ENCODE measurements around the gene ALG9. TPM values are rescaled to one million over a fixed set of nuclear protein-coding genes. Genes with fewer than 3 reads are reported as not detected.

ALG9 gene
- 50.4 and 55.5 TPM in 2 replicates for total RNA-seq
- long read RNA-seq, transcript ALG9-214 (15 exons, 2,028 nt): major isoform, 45 of 88 reads
- long read RNA-seq, transcript ALG9-215 (15 exons, 2,069 nt): minor isoform, 13 of 88 reads
- long read RNA-seq, partial matches to known transcripts: 8 of 88 reads
- long read RNA-seq, other reads (novel, unspliced or antisense): 19 of 88 reads

DNA sequence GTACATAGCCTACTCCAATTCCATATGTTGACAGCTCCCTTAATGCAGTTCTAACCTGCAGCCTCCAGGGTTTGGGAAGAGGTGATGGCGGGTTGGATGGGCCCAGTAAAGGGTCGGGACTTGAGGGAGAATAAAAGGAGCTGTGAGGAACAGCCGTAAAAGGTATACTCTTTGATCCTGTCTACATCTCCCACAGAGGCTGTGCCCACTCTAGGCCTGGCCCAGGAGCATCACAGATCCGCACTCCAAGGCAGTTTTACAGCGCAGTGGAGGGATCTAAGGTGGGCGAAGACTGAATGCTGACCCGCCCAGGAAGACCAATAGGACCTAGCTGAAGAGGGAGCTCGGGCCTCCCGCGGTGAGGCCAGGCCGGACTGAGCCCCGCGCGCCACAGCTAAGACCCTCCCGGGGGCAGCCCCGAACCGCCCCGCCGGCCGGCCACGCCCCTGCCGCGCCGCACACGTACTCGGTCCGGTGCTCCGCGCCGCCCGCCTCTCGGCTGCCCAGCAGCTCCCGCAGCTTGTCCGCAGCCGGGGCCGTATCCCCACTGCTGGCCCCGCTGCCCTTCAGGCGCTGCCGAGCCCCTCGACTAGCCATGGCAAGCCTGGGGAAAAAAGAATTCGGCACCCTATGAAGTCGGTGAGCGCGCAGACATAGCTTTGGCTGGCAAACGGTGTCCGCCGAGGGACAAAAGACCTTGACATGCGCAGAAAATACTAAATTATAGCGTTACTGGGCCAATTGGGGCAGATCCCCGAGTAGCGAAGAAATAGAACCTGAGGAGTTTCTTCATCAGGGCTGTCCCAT lies at the start of gene ALG9:
Gene ALG9 (minus strand): TSS at position 696 of the 807 bp plus-strand sequence. CDS start 99 bp downstream, at position 597.
- peaks cover 17% of the 10 kb centered on the region for H3K4me1 Mint-ChIP-seq
- TF ChIP-seq CTCF (conservative IDR thresholded peaks at IDR 0.05): peak; percentile 54
- no peaks in the 10 kb centered on the region for H3K27me3 Mint-ChIP-seq (ENCODE audit: low read depth)
- H3K27ac Mint-ChIP-seq (ENCODE audit: unreplicated experiment): peak within 1 kb of the TSS; percentile 94
- peak within 1 kb of the TSS; percentile 97 for H3K4me3 Mint-ChIP-seq
- DNase-seq (ENCODE audit: low read depth, low spot score): peak; percentile 88
- H3K9me3 Mint-ChIP-seq: no peaks in the 10 kb centered on the region
- peaks cover 11% of the 10 kb centered on the region for H3K36me3 Mint-ChIP-seq (ENCODE audit: low read depth)

GRCh38 chr11:111920908-111921307 lies 49.5 kb upstream of the ALG9 start:
- Mint-ChIP-seq H3K4me1 (peaks cover 10% of the 10 kb centered on the region), H3K9me3 (no peaks in the 10 kb centered on the region), H3K27ac (ENCODE audit: unreplicated experiment) (no peak overlapping the region), H3K36me3 (ENCODE audit: low read depth) (no peaks in the 10 kb centered on the region), H3K4me3 (no peak overlapping the region), H3K27me3 (ENCODE audit: low read depth) (peaks cover 9% of the 10 kb centered on the region)
- no peak for DNase-seq (ENCODE audit: low read depth, low spot score)
- no peak for TF ChIP-seq CTCF (conservative IDR thresholded peaks at IDR 0.05)

DNA sequence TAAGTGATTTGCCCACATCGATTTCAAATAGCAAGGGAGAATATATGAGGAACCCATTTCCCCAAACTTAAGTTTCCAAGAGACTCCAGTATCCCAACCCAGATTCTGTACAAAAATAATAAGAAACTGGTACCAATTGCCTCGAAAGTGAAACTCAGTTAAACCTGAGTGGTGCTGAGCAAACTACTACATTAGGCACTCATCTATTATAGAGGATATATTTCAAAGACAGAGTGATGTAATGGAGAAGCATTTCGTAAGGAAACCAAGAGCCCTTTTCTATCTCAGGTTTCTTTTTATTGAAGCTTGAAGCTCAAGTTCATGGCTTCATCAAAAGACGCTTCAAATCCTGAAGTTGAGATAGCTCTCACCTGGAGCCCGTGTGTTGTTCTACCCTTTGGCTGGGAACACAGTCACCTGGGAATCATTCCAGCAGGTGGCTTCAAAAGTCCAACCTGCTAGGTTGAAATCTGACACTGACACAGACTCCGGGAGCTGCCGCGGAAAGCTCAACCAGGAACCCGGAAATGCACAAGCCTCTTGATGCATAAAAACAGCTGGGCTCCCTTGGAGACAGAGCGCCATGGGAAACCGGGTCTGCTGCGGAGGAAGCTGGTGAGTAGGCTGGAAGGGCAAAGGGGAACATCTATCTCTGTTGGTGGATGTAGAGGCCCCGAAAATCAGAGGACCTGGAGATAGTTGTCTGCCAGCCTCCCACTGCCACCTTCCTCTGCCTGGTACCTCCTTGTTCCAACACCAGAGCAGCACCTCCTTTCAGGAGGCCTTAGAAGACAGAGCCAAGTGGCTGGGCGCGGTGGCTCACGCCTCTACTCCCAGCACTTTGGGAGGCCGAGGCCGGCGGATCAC lies 47.2 kb upstream of the ALG9 start, which contains the start of gene C11orf52:
Gene C11orf52 (plus strand): TSS at position 524 of the 867 bp plus-strand sequence. CDS start 60 bp downstream, at position 584.
- TF ChIP-seq CTCF (conservative IDR thresholded peaks at IDR 0.05): no peak
- H3K9me3 Mint-ChIP-seq: no peaks in the 10 kb centered on the region
- peaks cover 13% of the 10 kb centered on the region for H3K4me1 Mint-ChIP-seq
- peaks cover 10% of the 10 kb centered on the region for H3K27me3 Mint-ChIP-seq (ENCODE audit: low read depth)
- DNase-seq (ENCODE audit: low read depth, low spot score): no peak
- no peak within 1 kb of the TSS for H3K27ac Mint-ChIP-seq (ENCODE audit: unreplicated experiment)
- no peak within 1 kb of the TSS for H3K4me3 Mint-ChIP-seq
- no peaks in the 10 kb centered on the region for H3K36me3 Mint-ChIP-seq (ENCODE audit: low read depth)

DNA sequence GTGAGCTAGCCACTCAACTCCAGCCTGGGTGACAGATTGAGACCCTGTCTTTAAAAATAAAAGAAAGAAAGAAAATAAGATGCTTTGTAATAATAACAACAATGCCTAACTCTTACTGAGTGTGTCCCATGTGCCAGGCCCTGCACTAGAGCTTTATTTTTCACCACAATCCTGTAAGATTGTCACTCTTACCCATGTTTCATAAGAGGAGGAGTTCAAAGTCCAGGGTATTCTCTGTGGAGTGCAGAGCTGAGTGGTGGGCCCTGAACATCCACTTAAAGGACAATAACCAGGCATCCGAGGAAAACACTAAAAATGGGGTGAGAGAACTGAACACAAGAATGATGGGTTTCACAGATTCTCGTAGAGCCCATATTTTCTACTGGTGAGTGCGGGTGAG lies 46.4 kb upstream of the ALG9 start:
- no peak for DNase-seq (ENCODE audit: low read depth, low spot score)
- Mint-ChIP-seq H3K4me3 (no peak overlapping the region), H3K27me3 (ENCODE audit: low read depth) (peaks cover 10% of the 10 kb centered on the region), H3K36me3 (ENCODE audit: low read depth) (no peaks in the 10 kb centered on the region), H3K9me3 (no peaks in the 10 kb centered on the region), H3K4me1 (peaks cover 8% of the 10 kb centered on the region), H3K27ac (ENCODE audit: unreplicated experiment) (no peak overlapping the region)
- no peak for TF ChIP-seq CTCF (conservative IDR thresholded peaks at IDR 0.05)

- H3K27ac Mint-ChIP-seq (ENCODE audit: unreplicated experiment): no peak overlapping the region
- H3K36me3 Mint-ChIP-seq (ENCODE audit: low read depth): no peaks in the 10 kb centered on the region
- TF ChIP-seq CTCF (conservative IDR thresholded peaks at IDR 0.05): no peak
- H3K4me1 Mint-ChIP-seq: peaks cover 8% of the 10 kb centered on the region
- no peak overlapping the region for H3K4me3 Mint-ChIP-seq
- no peaks in the 10 kb centered on the region for H3K9me3 Mint-ChIP-seq
- H3K27me3 Mint-ChIP-seq (ENCODE audit: low read depth): peaks cover 10% of the 10 kb centered on the region
- DNase-seq (ENCODE audit: low read depth, low spot score): no peak
Measured at GRCh38 chr11:111917312-111917711, 45.9 kb upstream of the ALG9 start.

Data from neural crest cell (in vitro differentiated cells).